GM23338 (cell line): Measurements from ENCODE around the gene TMA16. TPM values are rescaled to one million over a fixed set of nuclear protein-coding genes. Genes with fewer than 3 reads are reported as not detected.

Source experiments
- ETS1 ChIP-seq: IDR thresholded peaks from 2 replicates; pipeline ENCODE4 v1.6.1; 2016; ENCODE audit warnings: antibody characterized with exemption
- NANOG ChIP-seq: IDR thresholded peaks from 2 replicates; pipeline ENCODE4 v1.6.1; 2016; ENCODE audit warnings: antibody characterized with exemption, borderline replicate concordance
- REST ChIP-seq: IDR thresholded peaks from one replicate; pipeline ENCODE4 v1.6.1; 2018; ENCODE audit warnings: antibody characterized with exemption; ENCODE audit not compliant: unreplicated experiment
- ZNF462 ChIP-seq: fragments of 250-450 bp; sonication (Bioruptor Pico); IDR thresholded peaks from 2 replicates; pipeline ENCODE4 v1.5.0; 2020; ENCODE audit warnings: mild to moderate bottlenecking, moderate library complexity
- polyA plus RNA-seq: library from polyadenylated mRNA; unstranded; fragments of >200 nt; fragmentation: Nextera tagmentation; extraction: Ambion mirVana; gene quantifications from 2 replicates; pipeline ENCODE4 v1.2.1, GENCODE V29; 2016
- total RNA-seq: library from RNA; depleted of rRNA; stranded (reverse); fragments of >200 nt; shearing (Covaris generic); gene quantifications from 2 replicates; pipeline ENCODE4 v1.2.3, GENCODE V29; 2014

TMA16 gene
- total and polyA plus RNA-seq, 2 experiments from 2014 or later = 46.4 to 96.1 TPM

DNA sequence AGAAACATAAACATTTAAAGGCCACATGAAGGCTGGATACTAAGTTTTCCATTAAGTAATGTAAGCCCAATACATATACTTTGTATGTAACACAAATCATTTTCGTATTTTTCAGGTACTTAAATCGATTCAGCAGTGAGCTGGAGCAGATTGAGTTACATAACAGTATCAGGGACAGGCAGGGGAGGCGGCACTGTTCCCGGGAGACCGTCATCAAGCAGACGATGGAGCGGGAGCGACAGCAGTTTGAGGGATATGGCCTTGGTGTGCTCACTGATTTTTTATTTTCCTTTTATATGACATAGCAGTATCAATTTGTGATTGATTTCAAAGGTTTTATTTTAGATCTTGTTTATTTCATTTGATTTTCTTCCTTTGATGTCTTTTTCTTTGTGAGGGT is 20.7 kb downstream of the TMA16 start (continued):
- TF ChIP-seq ZNF462 (CRISPR knock-in tag) (no peak), NANOG (no peak), ETS1 (no peak), REST (no peak)
